Measurements from ENCODE around the gene ST7. TPM values are rescaled to one million over a fixed set of nuclear protein-coding genes. Genes with fewer than 3 reads are reported as not detected.

Gene ST7
- total RNA-seq, 1 experiment from 2014 or later = 12.9 TPM

- H3K18ac ChIP-seq (ENCODE audit: insufficient read length, low read depth, low read length) = no peak overlapping the region
- Mint-ChIP-seq H3K9me3 (peaks cover 11% of the 10 kb centered on the region in 2 experiments), H3K27me3 (ENCODE audit: low read depth) (no peaks in the 10 kb centered on the region), H3K4me1 (no peaks in the 10 kb centered on the region), H3K27ac (no peak overlapping the region), H3K4me3 (no peak overlapping the region), H3K36me3 (ENCODE audit: insufficient read depth in 1 of 3, low read depth in 3 of 3) (peaks cover 7 to 20% (median 8%) of the 10 kb centered on the region in 3 experiments; a peak in 5 of 7 replicates)
- H2AK5ac ChIP-seq (ENCODE audit: insufficient read length, low read length) = no peak overlapping the region
- H4K5ac ChIP-seq (ENCODE audit: insufficient read length, low read depth, low read length) = no peak overlapping the region
- H4K20me1 ChIP-seq (ENCODE audit: control insufficient read depth, insufficient read depth, insufficient read length) = no peaks in the 10 kb centered on the region
- H2BK20ac ChIP-seq (ENCODE audit: low read depth, low read length, poor library complexity, severe bottlenecking) = no peak overlapping the region
- H2BK12ac ChIP-seq (ENCODE audit: insufficient read length, low read depth, low read length) = no peak overlapping the region
- no peak overlapping the region for H4K91ac ChIP-seq (ENCODE audit: insufficient read length, low read depth, low read length)
- H3K27ac ChIP-seq (ENCODE audit: insufficient read length, low read depth, low read length) = no peak overlapping the region
- WGBS (ENCODE audit: extremely low coverage, insufficient read length, low lambda C conversion rate) = no CpG with 5 or more reads among the region's 1 CpG
- H3K14ac ChIP-seq (ENCODE audit: insufficient read depth, low read length) = no peak overlapping the region
- H3K23ac ChIP-seq (ENCODE audit: insufficient read length, low read depth, low read length) = no peak overlapping the region
- H3K4me1 ChIP-seq (ENCODE audit: insufficient read depth, low read length) = no peaks in the 10 kb centered on the region
- no peak overlapping the region for H2BK120ac ChIP-seq (ENCODE audit: low read depth, low read length, poor library complexity, severe bottlenecking)
- no peak overlapping the region for H3K4me2 ChIP-seq (ENCODE audit: insufficient read depth, insufficient read length, low read length)
- no peaks in the 10 kb centered on the region for H3K27me3 ChIP-seq (ENCODE audit: insufficient read depth, low read length)
- no peaks in the 10 kb centered on the region for H3K23me2 ChIP-seq (ENCODE audit: insufficient read length, low read depth, low read length, poor library complexity, severe bottlenecking)
- TF ChIP-seq, protein P1, sequence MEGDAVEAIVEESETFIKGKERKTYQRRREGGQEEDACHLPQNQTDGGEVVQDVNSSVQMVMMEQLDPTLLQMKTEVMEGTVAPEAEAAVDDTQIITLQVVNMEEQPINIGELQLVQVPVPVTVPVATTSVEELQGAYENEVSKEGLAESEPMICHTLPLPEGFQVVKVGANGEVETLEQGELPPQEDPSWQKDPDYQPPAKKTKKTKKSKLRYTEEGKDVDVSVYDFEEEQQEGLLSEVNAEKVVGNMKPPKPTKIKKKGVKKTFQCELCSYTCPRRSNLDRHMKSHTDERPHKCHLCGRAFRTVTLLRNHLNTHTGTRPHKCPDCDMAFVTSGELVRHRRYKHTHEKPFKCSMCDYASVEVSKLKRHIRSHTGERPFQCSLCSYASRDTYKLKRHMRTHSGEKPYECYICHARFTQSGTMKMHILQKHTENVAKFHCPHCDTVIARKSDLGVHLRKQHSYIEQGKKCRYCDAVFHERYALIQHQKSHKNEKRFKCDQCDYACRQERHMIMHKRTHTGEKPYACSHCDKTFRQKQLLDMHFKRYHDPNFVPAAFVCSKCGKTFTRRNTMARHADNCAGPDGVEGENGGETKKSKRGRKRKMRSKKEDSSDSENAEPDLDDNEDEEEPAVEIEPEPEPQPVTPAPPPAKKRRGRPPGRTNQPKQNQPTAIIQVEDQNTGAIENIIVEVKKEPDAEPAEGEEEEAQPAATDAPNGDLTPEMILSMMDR (conservative IDR thresholded peaks at IDR 0.05) = no peak
- H2AFZ ChIP-seq (ENCODE audit: low read length) = no peak overlapping the region
- H2BK15ac ChIP-seq (ENCODE audit: low read depth, low read length) = no peak overlapping the region
- no peak overlapping the region for H2BK5ac ChIP-seq (ENCODE audit: insufficient read length, low read length)
- H3K4ac ChIP-seq (ENCODE audit: low read depth, low read length) = no peak overlapping the region
- no peaks in the 10 kb centered on the region for H3K79me1 ChIP-seq (ENCODE audit: insufficient read depth, low read depth, low read length, poor library complexity, severe bottlenecking)
- no peaks in the 10 kb centered on the region for H3K9me3 ChIP-seq (ENCODE audit: control insufficient read depth, low read depth, low read length)
- no peak overlapping the region for H4K8ac ChIP-seq (replicated peaks; ENCODE audit: insufficient read length, low read depth, low read length)
- no peak overlapping the region for H3K56ac ChIP-seq (ENCODE audit: insufficient read length, low read depth, low read length)
- no peaks in the 10 kb centered on the region for H3K79me2 ChIP-seq (ENCODE audit: insufficient read depth, low read length)
- no peak overlapping the region for H3K9ac ChIP-seq (ENCODE audit: extremely low read depth, insufficient read length, low read length)
- H3T11ph ChIP-seq (ENCODE audit: low read length) = no peak overlapping the region
- DNase-seq = no peak
These were observed 79.5 kb downstream of the ST7 start for GRCh38 chr7:117032810-117033209.
